IMR-90 (cell line): Measurements from ENCODE around the gene ATP1A1. TPM values are rescaled to one million over a fixed set of nuclear protein-coding genes. Genes with fewer than 3 reads are reported as not detected.

Experiments used
- ATAC-seq: fragments of 200-7000 bp; cut with Tn5 transposase; 2 replicates; pipeline ENCODE4 v1.9.1; 2020; ENCODE audit warnings: low read depth, mild to moderate bottlenecking, moderate library complexity
- BruUV-seq: library from RNA; stranded (reverse); fragments of 400-500 nt; replicated peaks from 2 replicates; lab custom pipeline; 2021; lab: Mats Ljungman, UMichigan
- CTCF ChIA-PET: fragments of 300-600 bp; formaldehyde crosslinking; extraction: SDS; loops from one replicate; lab custom pipeline; 2021; ENCODE audit warnings: antibody characterized with exemption; lab: Yijun Ruan, JAX
- POLR2A ChIA-PET: fragments of 300-600 bp; sonication (Branson Sonifier 250); formaldehyde crosslinking; loops from one replicate; lab custom pipeline; 2022; ENCODE audit warnings: antibody characterized with exemption; ENCODE audit not compliant: unreplicated experiment; lab: Charles Lee
- DNase-seq: peaks from one replicate; pipeline ENCODE4 v3.0.0; 2013
- H2AFZ ChIP-seq: replicated peaks from 2 replicates; pipeline ENCODE3; 2013; ENCODE audit warnings: low read length, mild to moderate bottlenecking; ENCODE audit not compliant: poor library complexity
- H2AK5ac ChIP-seq: 2 replicates; pipeline ENCODE4 v1.6.1; 2013; ENCODE audit warnings: low read depth, low read length, inconsistent platforms
- H2AK9ac ChIP-seq: replicated peaks from 2 replicates; pipeline ENCODE3; 2013; ENCODE audit warnings: mild to moderate bottlenecking, low read depth, low read length, moderate library complexity; ENCODE audit not compliant: poor library complexity
- H2BK120ac ChIP-seq: 2 replicates; pipeline ENCODE4 v1.6.1; 2013; ENCODE audit warnings: low read depth, low read length, inconsistent platforms
- H2BK15ac ChIP-seq: 3 replicates; pipeline ENCODE4 v1.6.1; 2013; ENCODE audit warnings: low read depth, low read length, inconsistent platforms
- H2BK20ac ChIP-seq: 2 replicates; pipeline ENCODE4 v1.6.1; 2013; ENCODE audit warnings: low read depth, mild to moderate bottlenecking, inconsistent platforms, low read length, moderate library complexity
- H2BK5ac ChIP-seq: 2 replicates; pipeline ENCODE4 v1.6.1; 2013; ENCODE audit warnings: mild to moderate bottlenecking, low read depth, low read length, inconsistent platforms; ENCODE audit not compliant: poor library complexity, severe bottlenecking
- H3K14ac ChIP-seq: replicated peaks from 2 replicates; pipeline ENCODE4 v1.6.1; 2013; ENCODE audit warnings: low read depth, low read length, inconsistent platforms
- H3K18ac ChIP-seq: 2 replicates; pipeline ENCODE4 v1.6.1; 2013; ENCODE audit warnings: low read depth, low read length, control low read depth
- H3K23ac ChIP-seq: 2 replicates; pipeline ENCODE4 v1.6.1; 2013; ENCODE audit warnings: low read depth, low read length, inconsistent platforms
- H3K27ac ChIP-seq: 2 replicates; pipeline ENCODE4 v1.5.1; 2013; ENCODE audit warnings: mild to moderate bottlenecking, control low read depth, low read length; ENCODE audit not compliant: insufficient read depth
- H3K27me3 ChIP-seq: 2 replicates; pipeline ENCODE4 v1.6.1; 2013; ENCODE audit warnings: low read length; ENCODE audit not compliant: control insufficient read depth, insufficient read depth
- H3K36me3 ChIP-seq: 2 replicates; pipeline ENCODE4 v1.6.1; 2013; ENCODE audit warnings: low read length, mixed read lengths; ENCODE audit not compliant: control insufficient read depth, insufficient read depth
- H3K4ac ChIP-seq: 2 replicates; pipeline ENCODE4 v1.6.1; 2013; ENCODE audit warnings: low read depth, low read length, inconsistent platforms
- H3K4me1 ChIP-seq: 2 replicates; pipeline ENCODE4 v1.6.1; 2013; ENCODE audit warnings: low read length, mixed read lengths; ENCODE audit not compliant: control insufficient read depth, insufficient read depth
- H3K4me2 ChIP-seq: 2 replicates; pipeline ENCODE4 v1.6.1; 2013; ENCODE audit warnings: low read depth, mild to moderate bottlenecking, control low read depth, low read length, moderate library complexity
- H3K4me3 ChIP-seq: 2 replicates; pipeline ENCODE4 v1.5.1; 2013; ENCODE audit warnings: low read depth, mild to moderate bottlenecking, control low read depth, low read length, moderate library complexity; ENCODE audit not compliant: insufficient read depth
- H3K56ac ChIP-seq: 2 replicates; pipeline ENCODE4 v1.6.1; 2013; ENCODE audit warnings: low read length, inconsistent platforms; ENCODE audit not compliant: insufficient read depth; ENCODE audit errors: extremely low read depth
- H3K79me1 ChIP-seq, 2 experiments: 2 replicates each; pipeline ENCODE4 v1.6.1; 2013; ENCODE audit warnings: low read length in 2 of 2, inconsistent platforms in 1 of 2, low read depth in 1 of 2
- H3K9ac ChIP-seq: 2 replicates; pipeline ENCODE4 v1.6.1; 2013; ENCODE audit warnings: low read depth, low read length, control low read depth
- H3K9me1 ChIP-seq: 2 replicates; pipeline ENCODE4 v1.6.1; 2013; ENCODE audit warnings: low read length, inconsistent platforms; ENCODE audit not compliant: insufficient read depth
- H3K9me3 ChIP-seq: 2 replicates; pipeline ENCODE4 v1.6.1; 2013; ENCODE audit warnings: low read length; ENCODE audit not compliant: control insufficient read depth, insufficient read depth
- H4K20me1 ChIP-seq: 2 replicates; pipeline ENCODE4 v1.6.1; 2013; ENCODE audit warnings: low read length, inconsistent platforms; ENCODE audit not compliant: insufficient read depth
- H4K5ac ChIP-seq: 2 replicates; pipeline ENCODE4 v1.6.1; 2013; ENCODE audit warnings: mild to moderate bottlenecking, low read depth, low read length, control low read depth
- H4K8ac ChIP-seq, 2 experiments: 2 replicates each; pipeline ENCODE4 v1.6.1; 2013; ENCODE audit warnings: low read depth in 2 of 2, low read length in 2 of 2, control low read depth in 1 of 2, inconsistent platforms in 1 of 2
- H4K91ac ChIP-seq: 2 replicates; pipeline ENCODE4 v1.6.1; 2013; ENCODE audit warnings: low read depth, low read length, inconsistent platforms; ENCODE audit not compliant: insufficient read depth
- BHLHE40 ChIP-seq: fragments of 150-350 bp; IDR thresholded peaks from 2 replicates; pipeline ENCODE4 v1.6.1; 2016; ENCODE audit warnings: mild to moderate bottlenecking, low read depth, low read length
- CEBPB ChIP-seq: IDR thresholded peaks from 2 replicates; pipeline ENCODE4 v1.6.1; 2012; ENCODE audit warnings: low read depth, low read length, improper control_type of control experiment
- CHD1 ChIP-seq: IDR thresholded peaks from 2 replicates; pipeline ENCODE4 v1.6.1; 2012; ENCODE audit warnings: low read depth, low read length, improper control_type of control experiment
- ELK1 ChIP-seq: fragments of 150-350 bp; IDR thresholded peaks from 2 replicates; pipeline ENCODE4 v1.6.1; 2016; ENCODE audit warnings: low read depth, mild to moderate bottlenecking, low read length, moderate library complexity, borderline replicate concordance
- FOS ChIP-seq: fragments of 150-350 bp; IDR thresholded peaks from 2 replicates; pipeline ENCODE4 v1.6.1; 2016; ENCODE audit warnings: low read depth, low read length
- MAFK ChIP-seq: IDR thresholded peaks from 2 replicates; pipeline ENCODE4 v1.6.1; 2012; ENCODE audit warnings: low read depth, low read length, improper control_type of control experiment
- MAZ ChIP-seq: IDR thresholded peaks from 2 replicates; pipeline ENCODE4 v1.6.1; 2012; ENCODE audit warnings: low read depth, mild to moderate bottlenecking, low read length, improper control_type of control experiment, moderate library complexity, borderline replicate concordance
- NFE2L2 ChIP-seq: fragments of 150-350 bp; IDR thresholded peaks from 2 replicates; pipeline ENCODE4 v1.6.1; 2016; ENCODE audit warnings: low read depth, mild to moderate bottlenecking, low read length
- POLR2A ChIP-seq: IDR thresholded peaks from 2 replicates; pipeline ENCODE4 v1.6.1; 2012; ENCODE audit warnings: mild to moderate bottlenecking, low read depth, low read length
- RAD21 ChIP-seq: IDR thresholded peaks from 2 replicates; pipeline ENCODE4 v1.6.1; 2012; ENCODE audit warnings: low read length, improper control_type of control experiment
- RCOR1 ChIP-seq: IDR thresholded peaks from 2 replicates; pipeline ENCODE4 v1.6.1; 2012; ENCODE audit warnings: mild to moderate bottlenecking, low read length, improper control_type of control experiment; ENCODE audit not compliant: insufficient replicate concordance
- SMC3 ChIP-seq: fragments of 150-350 bp; IDR thresholded peaks from 2 replicates; pipeline ENCODE4 v1.6.1; 2016; ENCODE audit warnings: low read depth, mild to moderate bottlenecking, antibody characterized with exemption, low read length, moderate library complexity
- WGBS, 2 experiments: methylation state at CpG; one replicate each; pipeline versions ENCODE4 v1.1.5 to v1.1.7; 2013; ENCODE audit warnings: missing lambda C conversion rate in 2 of 2; ENCODE audit not compliant: insufficient read length in 1 of 2; ENCODE audit errors: extremely low coverage in 2 of 2; 5-methylcytosine and 5-hydroxymethylcytosine counted together
- dilution Hi-C: fragments of 300-500 bp; cut with HindIII; formaldehyde crosslinking; loops from one replicate; pipeline ENCODE4 v1.14.3; 2018; ENCODE audit warnings: low sequenced_read_pairs; ENCODE audit not compliant: unreplicated experiment
- in situ Hi-C: fragments of 300-500 bp; cut with MboI; formaldehyde crosslinking; loops from 3 replicates; pipeline ENCODE4 v1.14.3; 2019; ENCODE audit warnings: low sequenced_read_pairs, inconsistent platforms, mixed read lengths
- intact Hi-C: fragments of 100-400 bp; cut with micrococcal nuclease; formaldehyde crosslinking; loops from 2 replicates; pipeline ENCODE4 v1.10.0; 2022
- polyA plus RNA-seq, 3 experiments: library from polyadenylated mRNA; depleted of rRNA; stranded (reverse); fragments of >200 nt; gene quantifications; 2 replicates each; pipeline ENCODE4 v1.2.3, GENCODE V29; 2012; ENCODE audit warnings: low replicate concordance in 1 of 3
- total RNA-seq: library from RNA; depleted of rRNA; stranded (reverse); fragments of >200 nt; gene quantifications from 2 replicates; pipeline ENCODE4 v1.2.3, GENCODE V29; 2012
- TF ChIP-seq, protein P1 (sequence below): fragments of 150-350 bp; IDR thresholded peaks from 2 replicates; pipeline ENCODE4 v1.6.1; 2017; ENCODE audit warnings: mild to moderate bottlenecking, antibody characterized with exemption, low read length, low read depth

ATP1A1 gene
- total and polyA plus RNA-seq, 2 of the 4 experiments (the other 2 are of a cell fraction): 116 to 125 TPM

DNA sequence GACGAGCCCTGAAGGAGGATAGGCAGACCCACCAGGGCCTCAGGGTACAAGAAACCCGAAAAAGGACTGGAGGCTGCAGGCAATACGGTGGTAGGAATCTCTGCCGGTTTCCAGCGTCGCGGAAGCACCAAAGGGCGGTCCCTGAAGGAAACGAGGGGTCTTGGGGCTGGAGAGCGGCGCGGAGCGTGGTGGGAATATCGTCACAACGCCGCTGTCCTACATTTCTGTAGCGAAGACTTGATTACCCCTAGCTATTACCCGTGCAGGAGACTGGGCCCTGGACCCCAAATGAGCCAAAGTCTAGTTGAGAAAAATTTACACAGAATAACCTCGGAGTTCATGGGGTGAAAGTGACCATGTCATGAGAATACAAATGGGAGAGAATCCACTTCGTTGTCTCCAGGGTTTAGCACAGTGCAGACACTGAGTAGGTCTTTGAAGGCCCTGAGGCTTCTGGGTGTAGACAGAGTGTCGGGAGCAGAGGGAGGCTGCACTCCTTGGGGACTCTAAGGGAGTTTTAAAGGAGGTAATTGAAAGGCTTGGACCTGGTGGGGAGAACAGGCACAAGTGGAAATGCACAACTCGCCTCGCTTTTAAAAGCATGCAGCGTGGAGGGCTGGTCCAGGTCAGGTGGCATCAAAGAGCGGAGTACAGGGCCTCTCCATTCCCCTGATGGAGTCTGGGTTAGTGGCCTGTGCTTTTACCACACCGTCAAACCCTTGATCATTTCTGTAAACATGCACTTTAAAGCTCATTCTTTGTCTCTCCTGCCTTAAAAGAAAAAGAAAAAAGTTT, 1.5 kb downstream of the ATP1A1 start:
- H2BK15ac ChIP-seq: no peak overlapping the region
- H4K20me1 ChIP-seq: peaks cover 44% of the 10 kb centered on the region
- no peaks in the 10 kb centered on the region for H3K36me3 ChIP-seq
- ChIA-PET POLR2A (no interaction called here), CTCF (no interaction called here)
- H2BK5ac ChIP-seq: peak overlapping the region; percentile 56
- peak overlapping the region; percentile 95 for H2AFZ ChIP-seq
- H3K9ac ChIP-seq: peak overlapping the region; percentile 90
- peaks cover 4 to 48% of the 10 kb centered on the region in 2 experiments for H3K79me1 ChIP-seq
- H3K9me1 ChIP-seq: peaks cover 9% of the 10 kb centered on the region; the same call in 1 of the 2 replicates
- intact Hi-C loops (loop anchor here (5.0 kb wide), 3 partner anchors 113 to 1298 kb away; no protein-coding TSS in a partner anchor), dilution Hi-C loops (no loop called here), in situ Hi-C loops (no loop called here)
- DNase-seq: no peak
- H3K27me3 ChIP-seq: peaks cover 9% of the 10 kb centered on the region; the same call in 1 of the 2 replicates
- no TSS peak for BruUV-seq
- peak overlapping the region; percentile 74; the same call in 1 of the 2 replicates for H2AK5ac ChIP-seq
- TF ChIP-seq SMC3 (no peak), POLR2A (no peak), RCOR1 (no peak), CEBPB (no peak), BHLHE40 (no peak), CHD1 (no peak), NFE2L2 (no peak), MAFK (no peak), ELK1 (no peak), FOS (no peak), RAD21 (no peak), MAZ (no peak)
- TF ChIP-seq, protein P1, sequence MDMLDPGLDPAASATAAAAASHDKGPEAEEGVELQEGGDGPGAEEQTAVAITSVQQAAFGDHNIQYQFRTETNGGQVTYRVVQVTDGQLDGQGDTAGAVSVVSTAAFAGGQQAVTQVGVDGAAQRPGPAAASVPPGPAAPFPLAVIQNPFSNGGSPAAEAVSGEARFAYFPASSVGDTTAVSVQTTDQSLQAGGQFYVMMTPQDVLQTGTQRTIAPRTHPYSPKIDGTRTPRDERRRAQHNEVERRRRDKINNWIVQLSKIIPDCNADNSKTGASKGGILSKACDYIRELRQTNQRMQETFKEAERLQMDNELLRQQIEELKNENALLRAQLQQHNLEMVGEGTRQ: no peak
- peak overlapping the region; percentile 37; the same call in 1 of the 2 replicates for H4K5ac ChIP-seq
- peak overlapping the region; percentile 68 to 72; a peak in 2 of 4 replicates for H4K8ac ChIP-seq
- ATAC-seq: no peak
- no peak overlapping the region for H2BK20ac ChIP-seq
- peak overlapping the region; percentile 92 for H2AK9ac ChIP-seq
- 6% methylated on average over 3 of the region's 26 CpGs; no CpG with 5 or more reads in 1 of the 2 experiments for WGBS, 2 experiments
- H3K14ac ChIP-seq: peak overlapping the region; percentile 81
- no peaks in the 10 kb centered on the region for H3K9me3 ChIP-seq
- H3K4me2 ChIP-seq: peak overlapping the region; percentile 84
- peak overlapping the region; percentile 45; the same call in 1 of the 2 replicates for H3K18ac ChIP-seq
- H3K4me1 ChIP-seq: peaks cover 24% of the 10 kb centered on the region
- H4K91ac ChIP-seq: peak overlapping the region; percentile 31; the same call in 1 of the 2 replicates
- peak overlapping the region; percentile 80 for H3K27ac ChIP-seq
- H3K4ac ChIP-seq: peak overlapping the region; percentile 63
- H3K4me3 ChIP-seq: peak overlapping the region; percentile 92
- peak overlapping the region; percentile 4; the same call in 1 of the 2 replicates for H2BK120ac ChIP-seq
- H3K56ac ChIP-seq: peak overlapping the region; percentile 51; the same call in 1 of the 2 replicates
- peak overlapping the region; percentile 41 for H3K23ac ChIP-seq
